AG09319 (cell line): ENCODE measurements around the gene RNF14.
"Not testable (repeated sequence)": the region's sequence is repeated elsewhere in the genome, so short reads cannot be mapped to it uniquely, and the experiment has no call there.

Experiments used
- DNase-seq: peaks from one replicate; pipeline ENCODE4 v3.0.0-alpha.2; 2010; ENCODE audit warnings: low read depth; ENCODE audit errors: extremely low read depth
- CTCF ChIP-seq: IDR thresholded peaks from 2 replicates; pipeline ENCODE4 v1.5.1; 2011; ENCODE audit warnings: low read depth, mild to moderate bottlenecking, inconsistent platforms, low read length, moderate library complexity

Gene RNF14

GRCh38 chr5:141968914-141969608 lies at the start of gene RNF14:
Gene RNF14, plus strand, starts transcription at chr5:141969105. Its CDS starts 4,484 bp downstream, at chr5:141973589.
- DNase-seq: peak; percentile 77
- TF ChIP-seq CTCF: peak; percentile 66

- no peak for DNase-seq
Measured at GRCh38 chr5:141919218-141920119, 49.4 kb upstream of the RNF14 start.

GRCh38 chr5:141920771-141921170 lies 48.1 kb upstream of the RNF14 start:
- no peak for TF ChIP-seq CTCF
- DNase-seq: no peak

More at GRCh38 chr5:141919218-141920119, 49.4 kb upstream of the RNF14 start:
- TF ChIP-seq CTCF: no peak

GRCh38 chr5:141922827-141923447 lies 46.0 kb upstream of the RNF14 start:
- not testable (repeated sequence) for DNase-seq

GRCh38 chr5:141923448-141924313 lies 45.2 kb upstream of the RNF14 start, which contains the start of gene DELE1:
Gene DELE1, plus strand, starts transcription at chr5:141923871. Its CDS starts 71 bp downstream, at chr5:141923942.
- DNase-seq: peak; percentile 80
- TF ChIP-seq CTCF: no peak; the same call in 1 of the 2 replicates

GRCh38 chr5:141926434-141926833 lies 42.5 kb upstream of the RNF14 start:
- no peak for DNase-seq
- TF ChIP-seq CTCF: no peak

GRCh38 chr5:141928051-141928450 lies 40.9 kb upstream of the RNF14 start:
- no peak for DNase-seq
- TF ChIP-seq CTCF: no peak
